ENCODE data around the gene NKX6-1.

Gene NKX6-1

DNA sequence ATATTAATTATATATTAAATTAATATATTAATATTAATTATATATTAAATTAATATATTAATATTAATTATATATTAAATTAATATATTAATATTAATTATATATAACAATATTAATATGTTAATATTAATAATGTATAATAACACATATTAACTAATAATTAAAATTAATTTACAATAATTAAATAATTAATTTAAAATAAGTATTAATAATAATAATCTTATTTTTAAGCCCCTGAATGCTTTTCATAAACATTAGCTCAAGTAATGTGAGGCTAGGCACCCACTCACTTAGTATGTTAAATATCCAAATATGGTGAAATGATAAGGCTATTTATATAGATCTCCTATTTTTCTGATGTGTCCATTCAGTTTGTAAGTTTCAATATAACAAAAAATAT lies 26.9 kb downstream of the NKX6-1 start:
- no peak for DNase-seq

GRCh38 chr4:84470204-84470785 lies 28.8 kb downstream of the NKX6-1 start:
- no peak for DNase-seq

GRCh38 chr4:84467601-84468000 lies 31.5 kb downstream of the NKX6-1 start:
- DNase-seq = no peak

DNA sequence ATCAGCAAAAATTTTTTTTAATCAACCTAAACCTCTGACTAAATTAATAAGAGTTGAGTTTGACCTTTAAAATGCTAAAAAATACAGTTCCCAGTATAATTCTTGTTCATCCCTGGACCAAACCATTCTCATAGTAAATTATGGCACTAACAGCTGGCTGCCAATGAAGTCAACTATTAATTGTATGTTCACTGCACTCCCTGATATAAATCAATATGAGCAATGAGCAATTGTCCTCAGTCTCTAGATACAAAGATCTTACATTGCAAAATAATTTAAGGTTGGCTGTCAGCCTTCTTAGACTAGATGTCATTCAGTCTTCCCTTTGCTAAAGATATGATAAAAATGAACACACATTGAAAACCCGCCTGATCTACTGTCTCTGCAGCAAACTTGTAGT lies 39.3 kb downstream of the NKX6-1 start:
- no peak for DNase-seq

DNA sequence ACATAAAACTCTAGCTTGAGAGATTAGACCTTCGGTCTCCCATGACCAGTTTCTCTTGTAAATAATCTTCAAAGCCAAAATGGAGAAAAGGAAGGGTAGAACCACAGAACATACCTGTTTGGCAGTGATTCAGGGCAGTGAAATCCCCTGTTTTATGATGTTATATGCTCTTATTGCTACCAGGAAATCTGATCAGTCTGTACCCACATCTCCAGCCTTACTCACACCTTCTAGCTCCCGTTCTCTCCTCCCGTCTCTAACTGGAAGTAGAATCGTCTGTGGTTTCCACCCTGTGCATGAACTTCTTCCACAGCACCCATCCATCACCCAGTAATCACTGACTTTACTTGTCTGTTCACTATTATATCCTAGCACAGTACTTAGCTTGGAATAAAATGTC lies 42.9 kb downstream of the NKX6-1 start:
- DNase-seq = no peak

DNA sequence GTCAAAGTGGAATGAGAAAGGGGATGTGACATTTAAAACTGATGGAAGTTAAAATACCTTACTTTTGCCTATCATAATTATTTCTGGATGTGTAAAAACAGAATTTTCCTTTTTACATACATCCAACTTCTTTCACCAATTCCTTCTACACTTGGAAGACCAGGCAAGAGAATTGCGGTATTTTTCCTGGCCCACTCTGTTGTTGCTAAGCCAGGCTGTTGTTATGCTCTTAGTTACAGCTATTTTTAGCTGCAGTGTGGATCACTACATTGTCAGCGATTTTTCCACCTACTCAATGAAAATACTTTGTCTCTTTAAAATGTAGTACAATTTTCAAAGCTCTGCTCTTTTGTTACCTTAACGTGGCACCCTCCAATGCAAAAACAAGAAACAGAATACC lies 43.4 kb downstream of the NKX6-1 start:
- no peak for DNase-seq

DNA sequence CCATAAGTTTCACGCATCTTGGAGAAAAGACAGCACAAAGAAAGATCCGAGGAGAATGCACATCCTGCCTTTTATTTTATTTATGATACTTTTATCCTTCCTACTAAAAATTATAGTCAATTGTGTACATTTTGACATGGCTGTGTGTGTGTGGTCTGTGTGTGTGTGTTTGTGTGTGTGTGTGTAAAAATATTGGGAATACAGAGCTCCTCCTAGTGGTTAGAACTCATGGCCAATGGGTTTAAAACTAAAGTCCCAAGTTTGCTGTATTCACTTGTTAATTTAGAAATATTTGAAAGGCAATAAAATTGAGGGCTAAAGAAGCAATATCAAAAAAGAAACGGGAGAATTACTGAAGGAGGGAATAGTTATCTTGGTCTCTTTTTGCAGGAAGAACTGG lies 47.5 kb downstream of the NKX6-1 start:
- no peak for DNase-seq

- DNase-seq = no peak
Measured at GRCh38 chr4:84443523-84443922, 55.6 kb downstream of the NKX6-1 start.

DNA sequence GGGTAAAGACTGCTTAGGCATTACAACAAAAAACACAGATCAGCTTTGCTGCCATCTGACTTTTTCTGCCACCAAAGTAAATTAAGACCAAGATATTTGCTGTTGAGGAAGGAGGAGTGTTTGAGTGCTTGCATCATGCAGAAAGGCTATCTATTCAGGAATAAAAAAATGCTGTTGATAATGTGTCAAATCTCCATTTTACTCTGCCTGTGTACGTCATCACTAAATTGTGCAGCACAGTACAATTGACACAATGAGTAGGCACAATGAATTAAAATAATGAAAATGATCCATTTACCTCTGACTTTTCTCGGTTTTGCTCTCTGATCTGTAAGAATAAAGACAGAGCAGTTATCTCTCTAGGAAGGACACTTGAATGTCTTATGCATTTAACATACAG lies 56.3 kb downstream of the NKX6-1 start:
- no peak for DNase-seq

Data from CD4-positive, alpha-beta T cell treated with Interleukin-6 for 4 hours (primary cell).